Endothelial cell of umbilical vein (primary cell): ENCODE data around the gene CD151. TPM values are rescaled to one million over a fixed set of nuclear protein-coding genes. Genes with fewer than 3 reads are reported as not detected.

ENCODE experiments used
- BruUV-seq: library from RNA; stranded (reverse); fragments of 400-500 nt; replicated peaks from 2 replicates; lab custom pipeline; 2021; lab: Mats Ljungman, UMichigan
- CTCF ChIA-PET: fragments of 300-600, 350-600 bp; sonication (Branson Sonifier 250); formaldehyde crosslinking; loops from one replicate; lab custom pipeline; 2021; ENCODE audit warnings: antibody characterized with exemption, inconsistent platforms; lab: Charles Lee
- POLR2A ChIA-PET: fragments of 300-600, 350-600 bp; sonication (Branson Sonifier 250); formaldehyde crosslinking; loops from one replicate; lab custom pipeline; 2021; ENCODE audit warnings: antibody characterized with exemption, inconsistent platforms; lab: Charles Lee
- DNase-seq: peaks from one replicate; pipeline ENCODE4 v3.0.0-alpha.2; 2011; ENCODE audit warnings: low read depth, low spot score
- FAIRE-seq: peaks from 2 replicates; lab custom pipeline; 2011; peaks lifted over from hg19 to GRCh38; lab: Jason Lieb, UNC
- H2AFZ ChIP-seq: 2 replicates; pipeline ENCODE4 v1.6.0; 2012; ENCODE audit warnings: low read depth, low read length, control low read depth, inconsistent platforms
- H3K27ac ChIP-seq: 2 replicates; pipeline ENCODE4 v1.5.1; 2011; ENCODE audit warnings: low read depth, mild to moderate bottlenecking, control low read depth, low read length, moderate library complexity; ENCODE audit not compliant: insufficient read depth
- H3K27me3 ChIP-seq, 2 experiments: 2 replicates each; pipeline versions ENCODE4 v1.6.0 to v1.6.1; 2011; ENCODE audit warnings: low read length in 2 of 2, mixed read lengths in 1 of 2; ENCODE audit not compliant: control insufficient read depth in 2 of 2, insufficient read depth in 2 of 2
- H3K36me3 ChIP-seq, 2 experiments: 2 replicates in 1 of 2; 3 replicates in 1 of 2; pipeline ENCODE4 v1.5.1; 2011; ENCODE audit warnings: low read length in 2 of 2, mild to moderate bottlenecking in 1 of 2, moderate library complexity in 1 of 2; ENCODE audit not compliant: control insufficient read depth in 2 of 2, insufficient read depth in 2 of 2; ENCODE audit errors: extremely low read depth in 1 of 2
- H3K4me1 ChIP-seq: 3 replicates; pipeline ENCODE4 v1.5.1; 2011; ENCODE audit warnings: mild to moderate bottlenecking, low read length; ENCODE audit not compliant: control insufficient read depth, insufficient read depth; ENCODE audit errors: extremely low read depth
- H3K4me2 ChIP-seq: 2 replicates; pipeline ENCODE4 v1.6.1; 2011; ENCODE audit warnings: low read length, control low read depth, mixed read lengths; ENCODE audit not compliant: insufficient read depth
- H3K4me3 ChIP-seq, 3 experiments: fragments of 200-600 bp in 1 of 3; sonication (generic), shearing (Covaris generic) in 1 of 3; replicated peaks in 1 of 3; 2 replicates each; pipeline ENCODE4 v1.5.1; 2011 to 2016; ENCODE audit warnings: control low read depth in 3 of 3, low read length in 3 of 3, mild to moderate bottlenecking in 2 of 3, inconsistent platforms in 1 of 3, low read depth in 1 of 3, moderate library complexity in 1 of 3; ENCODE audit not compliant: insufficient read depth in 1 of 3
- H3K79me2 ChIP-seq: 2 replicates; pipeline ENCODE4 v1.6.0; 2012; ENCODE audit warnings: low read length, inconsistent platforms; ENCODE audit not compliant: control insufficient read depth, insufficient read depth
- H3K9ac ChIP-seq: replicated peaks from 2 replicates; pipeline ENCODE3; 2011; ENCODE audit warnings: low read length, control low read depth; ENCODE audit not compliant: insufficient read depth; ENCODE audit errors: extremely low read depth
- H3K9me1 ChIP-seq: replicated peaks from 3 replicates; pipeline ENCODE4 v1.6.0; 2011; ENCODE audit warnings: mild to moderate bottlenecking, low read length; ENCODE audit not compliant: control insufficient read depth, insufficient read depth; ENCODE audit errors: extremely low read depth
- H3K9me3 ChIP-seq: replicated peaks from 2 replicates; pipeline ENCODE4 v1.5.1; 2012; ENCODE audit warnings: low read length, inconsistent platforms; ENCODE audit not compliant: control insufficient read depth, insufficient read depth
- H4K20me1 ChIP-seq: replicated peaks from 2 replicates; pipeline ENCODE3; 2011; ENCODE audit warnings: mild to moderate bottlenecking, low read length; ENCODE audit not compliant: control insufficient read depth, insufficient read depth; ENCODE audit errors: extremely low read depth
- EZH2 ChIP-seq: IDR thresholded peaks from 2 replicates; pipeline ENCODE4 v1.6.1; 2012; ENCODE audit warnings: borderline replicate concordance, low read depth, mild to moderate bottlenecking, moderate library complexity, low read length, inconsistent platforms; ENCODE audit not compliant: severe bottlenecking
- JUN ChIP-seq: IDR thresholded peaks from 2 replicates; pipeline ENCODE4 v1.6.1; 2011; ENCODE audit warnings: borderline replicate concordance, low read depth; ENCODE audit not compliant: insufficient read length, insufficient read depth
- MYC ChIP-seq: IDR thresholded peaks from one replicate; pipeline ENCODE4 v1.6.1; 2011; ENCODE audit warnings: mild to moderate bottlenecking, low read depth, low read length
- POLR2A ChIP-seq: IDR thresholded peaks from 2 replicates; pipeline ENCODE4 v1.6.1; 2012; ENCODE audit warnings: low read depth, mild to moderate bottlenecking, control low read depth, low read length
- POLR2AphosphoS5 ChIP-seq: IDR thresholded peaks from 2 replicates; pipeline ENCODE4 v1.6.1; 2012; ENCODE audit warnings: low read depth, mild to moderate bottlenecking, control low read depth, low read length, moderate library complexity; ENCODE audit not compliant: insufficient read depth
- dilution Hi-C: fragments of 300-500 bp; cut with MboI; formaldehyde crosslinking; loops from one replicate; pipeline ENCODE4 v1.15.0; 2019; ENCODE audit warnings: low sequenced_read_pairs; ENCODE audit not compliant: extremely low pct_ligation_motif_present
- intact Hi-C: fragments of 100-400 bp; cut with micrococcal nuclease; formaldehyde crosslinking; loops from one replicate; pipeline ENCODE4 v1.10.0; 2022
- polyA plus RNA-seq, 4 experiments: library from polyadenylated mRNA; depleted of rRNA in 3 of 4; stranded (reverse) in 3 of 4; unstranded in 1 of 4; fragments of >200 nt; gene quantifications; 2 replicates each; pipeline versions ENCODE4 v1.2.1 to v1.2.3, GENCODE V29; 2011 to 2012; ENCODE audit warnings: missing spikeins in 1 of 4
- total RNA-seq: library from RNA; stranded (reverse); gene quantifications from 2 replicates; pipeline ENCODE4 v1.2.3, GENCODE V29; 2021
- TF ChIP-seq, protein P1 (sequence below), 2 donors: IDR thresholded peaks; 1 replicate in 1 of 2; 2 replicates in 1 of 2; pipeline ENCODE4 v1.5.1; 2011; ENCODE audit warnings: low read length in 2 of 2, mild to moderate bottlenecking in 2 of 2, moderate library complexity in 2 of 2, control low read depth in 1 of 2, inconsistent platforms in 1 of 2, low read depth in 1 of 2; ENCODE audit not compliant: insufficient read depth in 1 of 2; ENCODE audit errors: extremely low read depth in 1 of 2

Gene CD151
- total and polyA plus RNA-seq, 2 donors (not counting 3 experiments of a cell fraction or from before 2014, with no cell fraction given): 515 to 1,090 TPM

DNA sequence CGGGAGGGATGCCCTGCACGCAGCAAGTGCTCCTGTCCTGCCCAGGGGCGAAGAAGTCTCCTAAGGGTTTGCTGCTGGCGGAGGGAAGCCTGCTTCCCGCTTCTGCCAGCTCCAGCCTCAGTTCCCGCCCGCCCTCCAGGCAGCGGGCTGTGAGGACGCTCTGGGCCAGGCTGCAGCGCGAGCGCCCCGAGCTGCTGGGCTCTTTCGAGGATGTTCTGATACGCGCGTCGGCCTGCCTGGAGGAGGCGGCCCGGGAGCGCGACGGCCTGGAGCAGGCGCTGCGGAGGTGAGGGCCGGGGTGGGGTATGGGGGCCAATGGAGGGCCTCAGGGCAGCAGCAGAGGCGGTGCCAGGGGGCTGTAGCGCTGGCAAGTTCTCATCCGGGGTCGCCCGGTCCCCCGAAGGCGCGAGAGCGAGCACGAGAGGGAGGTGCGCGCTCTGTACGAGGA, 2.9 kb upstream of the CD151 start:
- no peaks in the 10 kb centered on the region for H4K20me1 ChIP-seq
- H3K9me1 ChIP-seq: no peaks in the 10 kb centered on the region
- H3K4me3 ChIP-seq: peak overlapping the region in 2 of 3 experiments; percentile 7 to 34
- TF ChIP-seq, protein P1, sequence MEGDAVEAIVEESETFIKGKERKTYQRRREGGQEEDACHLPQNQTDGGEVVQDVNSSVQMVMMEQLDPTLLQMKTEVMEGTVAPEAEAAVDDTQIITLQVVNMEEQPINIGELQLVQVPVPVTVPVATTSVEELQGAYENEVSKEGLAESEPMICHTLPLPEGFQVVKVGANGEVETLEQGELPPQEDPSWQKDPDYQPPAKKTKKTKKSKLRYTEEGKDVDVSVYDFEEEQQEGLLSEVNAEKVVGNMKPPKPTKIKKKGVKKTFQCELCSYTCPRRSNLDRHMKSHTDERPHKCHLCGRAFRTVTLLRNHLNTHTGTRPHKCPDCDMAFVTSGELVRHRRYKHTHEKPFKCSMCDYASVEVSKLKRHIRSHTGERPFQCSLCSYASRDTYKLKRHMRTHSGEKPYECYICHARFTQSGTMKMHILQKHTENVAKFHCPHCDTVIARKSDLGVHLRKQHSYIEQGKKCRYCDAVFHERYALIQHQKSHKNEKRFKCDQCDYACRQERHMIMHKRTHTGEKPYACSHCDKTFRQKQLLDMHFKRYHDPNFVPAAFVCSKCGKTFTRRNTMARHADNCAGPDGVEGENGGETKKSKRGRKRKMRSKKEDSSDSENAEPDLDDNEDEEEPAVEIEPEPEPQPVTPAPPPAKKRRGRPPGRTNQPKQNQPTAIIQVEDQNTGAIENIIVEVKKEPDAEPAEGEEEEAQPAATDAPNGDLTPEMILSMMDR (IDR thresholded peaks at IDR 0.05; ENCODE audit: extremely low read depth in 1 of 2, insufficient read depth in 1 of 2, low read depth in 1 of 2, low read length in 2 of 2): no peak
- TF ChIP-seq EZH2: no peak
- peak; percentile 57 for TF ChIP-seq POLR2A
- TF ChIP-seq MYC: no peak
- no peak for TF ChIP-seq POLR2AphosphoS5
- no peak for TF ChIP-seq JUN
- H3K79me2 ChIP-seq: peaks cover 13% of the 10 kb centered on the region
- ChIA-PET CTCF (interaction anchor here (1.3 to 2.7 kb wide), 5 partner anchors 10 to 24 kb away, joined by 5 to 10 read pairs (median 7); partner anchors contain the start of genes PIDD1, PNPLA2 and TSPAN4), POLR2A (interaction anchor here (1.5 to 3.6 kb wide), 3 partner anchors 11 to 15 kb away, joined by 6 to 28 read pairs (median 15); partner anchors contain the start of genes PNPLA2, POLR2L and TSPAN4)
- peak overlapping the region; percentile 1 for H3K9ac ChIP-seq
- peak overlapping the region; percentile 59 for H2AFZ ChIP-seq
- intact Hi-C loops: loop anchor here (1.0 kb wide), 1 partner anchor 11 kb away; no protein-coding TSS in a partner anchor
- no peak for DNase-seq
- no peaks in the 10 kb centered on the region for H3K9me3 ChIP-seq
- H3K27me3 ChIP-seq: no peaks in the 10 kb centered on the region
- H3K4me2 ChIP-seq: peak overlapping the region; percentile 58
- FAIRE-seq: no peak
- peaks cover 52% of the 10 kb centered on the region for H3K4me1 ChIP-seq
- no peak overlapping the region for H3K27ac ChIP-seq
- dilution Hi-C loops: no loop called here
- no TSS peak for BruUV-seq
- peaks cover 1 to 2% of the 10 kb centered on the region in 2 experiments for H3K36me3 ChIP-seq
